Measurements from ENCODE around the gene PIGA.

The PIGA gene

DNA sequence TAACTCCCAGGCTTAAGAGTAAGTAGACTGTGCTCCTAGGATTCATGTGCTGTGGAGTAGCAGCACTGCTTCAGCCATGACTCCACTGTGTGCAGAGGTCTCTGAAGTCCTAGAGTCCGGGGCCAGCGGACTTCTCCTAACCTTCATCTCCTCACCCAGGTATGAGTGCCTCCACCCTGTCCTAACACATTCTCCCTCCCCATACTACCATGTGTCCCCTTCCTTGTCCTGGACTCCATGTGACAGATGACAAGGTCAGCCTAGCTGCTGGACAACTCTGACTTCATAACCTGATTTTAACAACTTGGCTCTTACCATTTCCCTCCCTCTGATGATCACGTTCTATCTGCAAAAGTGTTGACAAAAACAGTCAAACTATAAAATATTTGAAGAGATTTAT is 36.5 kb downstream of the PIGA start:
- peaks cover 0 to 5% of the 10 kb centered on the region in 2 experiments for H3K27me3 ChIP-seq (ENCODE audit: control insufficient read depth in 1 of 2, insufficient read depth in 1 of 2, low read length in 2 of 2)
- no peak overlapping the region for H2AK5ac ChIP-seq (ENCODE audit: low read length, severe bottlenecking)

GRCh38 chrX:15298201-15298600 is 37.1 kb downstream of the PIGA start:
- no peak overlapping the region for H3K14ac ChIP-seq (ENCODE audit: low read length in 2 of 2)
- no peaks in the 10 kb centered on the region for H3K36me3 ChIP-seq (ENCODE audit: control insufficient read depth in 1 of 2, insufficient read depth in 2 of 2, low read depth in 1 of 2, low read length in 2 of 2)
- H2BK5ac ChIP-seq (ENCODE audit: low read depth, low read length, poor library complexity, severe bottlenecking), result no peak overlapping the region
- no peak overlapping the region for H3K27ac ChIP-seq (ENCODE audit: low read length, poor library complexity, severe bottlenecking)
- no peak overlapping the region for H2BK15ac ChIP-seq (ENCODE audit: low read depth, poor library complexity, severe bottlenecking)
- H3K27me3 ChIP-seq (ENCODE audit: control insufficient read depth in 1 of 2, insufficient read depth in 1 of 2, low read length in 2 of 2), result peaks cover 0 to 5% of the 10 kb centered on the region in 2 experiments
- no peak overlapping the region for H2BK120ac ChIP-seq (ENCODE audit: low read depth, low read length)
- H4K91ac ChIP-seq (ENCODE audit: low read length), result no peak overlapping the region
- H3K4me2 ChIP-seq (ENCODE audit: low read length, poor library complexity, severe bottlenecking), result no peak overlapping the region
- H3K4ac ChIP-seq (ENCODE audit: low read depth in 1 of 2, low read length in 2 of 2), result no peak overlapping the region
- no peak overlapping the region for H2AFZ ChIP-seq (ENCODE audit: low read depth, low read length)
- no peaks in the 10 kb centered on the region for H3K9me3 ChIP-seq (ENCODE audit: control insufficient read depth, low read length)
- H3K23ac ChIP-seq (ENCODE audit: low read length in 2 of 2), result no peak overlapping the region
- H3K4me3 ChIP-seq (ENCODE audit: insufficient read depth in 1 of 2, low read depth in 1 of 2, low read length in 2 of 2), result no peak overlapping the region
- H3K4me1 ChIP-seq (ENCODE audit: control insufficient read depth, insufficient read depth, low read depth, low read length), result peaks cover 4% of the 10 kb centered on the region
- WGBS, result 66% methylated on average over 2 of the region's 2 CpGs
- no peak overlapping the region for H2BK12ac ChIP-seq (ENCODE audit: low read length in 2 of 2)
- no peak overlapping the region for H4K8ac ChIP-seq (ENCODE audit: low read length)
- no peak overlapping the region for H2AK5ac ChIP-seq (ENCODE audit: low read length, severe bottlenecking)
- no peaks in the 10 kb centered on the region for H3K79me1 ChIP-seq (replicated peaks; ENCODE audit: low read length, poor library complexity, severe bottlenecking)
- H3K9ac ChIP-seq (ENCODE audit: low read length), result no peak overlapping the region
- no peak for DNase-seq
- H3K18ac ChIP-seq (ENCODE audit: low read depth in 1 of 2, low read length in 2 of 2), result no peak overlapping the region

More for the DNA sequence above, 36.5 kb downstream of the PIGA start:
- peaks cover 4% of the 10 kb centered on the region for H3K4me1 ChIP-seq (ENCODE audit: control insufficient read depth, insufficient read depth, low read depth, low read length)
- no peak overlapping the region for H3K23ac ChIP-seq (ENCODE audit: low read length in 2 of 2)
- no peaks in the 10 kb centered on the region for H3K79me1 ChIP-seq (replicated peaks; ENCODE audit: low read length, poor library complexity, severe bottlenecking)
- no peak overlapping the region for H3K27ac ChIP-seq (ENCODE audit: low read length, poor library complexity, severe bottlenecking)
- no peak overlapping the region for H3K4me3 ChIP-seq (ENCODE audit: insufficient read depth in 1 of 2, low read depth in 1 of 2, low read length in 2 of 2)
- H3K36me3 ChIP-seq (ENCODE audit: control insufficient read depth in 1 of 2, insufficient read depth in 2 of 2, low read depth in 1 of 2, low read length in 2 of 2), result no peaks in the 10 kb centered on the region
- H3K14ac ChIP-seq (ENCODE audit: low read length in 2 of 2), result no peak overlapping the region
- no peaks in the 10 kb centered on the region for H3K9me3 ChIP-seq (ENCODE audit: control insufficient read depth, low read length)
- no peak overlapping the region for H4K8ac ChIP-seq (ENCODE audit: low read length)
- H3K18ac ChIP-seq (ENCODE audit: low read depth in 1 of 2, low read length in 2 of 2), result no peak overlapping the region
- H4K91ac ChIP-seq (ENCODE audit: low read length), result no peak overlapping the region
- H2BK120ac ChIP-seq (ENCODE audit: low read depth, low read length), result no peak overlapping the region
- H3K4ac ChIP-seq (ENCODE audit: low read depth in 1 of 2, low read length in 2 of 2), result no peak overlapping the region
- WGBS, result 100% methylated on average over 2 of the region's 3 CpGs
- H3K4me2 ChIP-seq (ENCODE audit: low read length, poor library complexity, severe bottlenecking), result no peak overlapping the region
- H3K9ac ChIP-seq (ENCODE audit: low read length), result no peak overlapping the region
- H2BK5ac ChIP-seq (ENCODE audit: low read depth, low read length, poor library complexity, severe bottlenecking), result no peak overlapping the region
- no peak overlapping the region for H2BK15ac ChIP-seq (ENCODE audit: low read depth, poor library complexity, severe bottlenecking)
- no peak for DNase-seq
- H2AFZ ChIP-seq (ENCODE audit: low read depth, low read length), result no peak overlapping the region
- H2BK12ac ChIP-seq (ENCODE audit: low read length in 2 of 2), result no peak overlapping the region

DNA sequence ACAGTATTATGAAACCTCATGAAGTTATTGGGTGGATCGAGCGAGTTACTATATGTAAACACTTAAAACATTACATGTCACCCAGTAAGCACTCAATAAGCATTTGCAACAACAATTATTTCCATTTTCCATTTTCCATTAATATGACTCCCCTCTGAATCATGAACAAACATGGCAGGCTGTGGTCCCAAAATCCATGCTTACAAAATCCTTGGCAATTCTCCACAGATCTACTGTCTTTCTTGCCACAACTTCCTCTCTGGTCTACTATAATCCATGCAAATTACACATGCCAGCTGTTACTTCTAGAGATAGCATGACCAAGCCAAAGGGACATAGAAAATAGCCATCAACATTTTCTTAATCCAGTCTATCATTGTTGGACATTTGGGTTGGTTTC is 41.9 kb downstream of the PIGA start:
- H2BK120ac ChIP-seq (ENCODE audit: low read depth, low read length), result no peak overlapping the region
- no peak overlapping the region for H3K27ac ChIP-seq (ENCODE audit: low read length, poor library complexity, severe bottlenecking)
- H3K36me3 ChIP-seq (ENCODE audit: control insufficient read depth in 1 of 2, insufficient read depth in 2 of 2, low read depth in 1 of 2, low read length in 2 of 2), result no peaks in the 10 kb centered on the region
- H2BK15ac ChIP-seq (ENCODE audit: low read depth, poor library complexity, severe bottlenecking), result no peak overlapping the region
- H4K8ac ChIP-seq (ENCODE audit: low read length), result no peak overlapping the region
- H3K23ac ChIP-seq (ENCODE audit: low read length in 2 of 2), result no peak overlapping the region
- H3K4me1 ChIP-seq (ENCODE audit: control insufficient read depth, insufficient read depth, low read depth, low read length), result no peaks in the 10 kb centered on the region
- H2BK5ac ChIP-seq (ENCODE audit: low read depth, low read length, poor library complexity, severe bottlenecking), result no peak overlapping the region
- H3K9me3 ChIP-seq (ENCODE audit: control insufficient read depth, low read length), result no peaks in the 10 kb centered on the region
- peaks cover 0 to 5% of the 10 kb centered on the region in 2 experiments for H3K27me3 ChIP-seq (ENCODE audit: control insufficient read depth in 1 of 2, insufficient read depth in 1 of 2, low read length in 2 of 2)
- H3K4me3 ChIP-seq (ENCODE audit: insufficient read depth in 1 of 2, low read depth in 1 of 2, low read length in 2 of 2), result no peak overlapping the region
- H4K91ac ChIP-seq (ENCODE audit: low read length), result no peak overlapping the region
- no peak overlapping the region for H3K18ac ChIP-seq (ENCODE audit: low read depth in 1 of 2, low read length in 2 of 2)
- no peak overlapping the region for H2AFZ ChIP-seq (ENCODE audit: low read depth, low read length)
- no peak for DNase-seq
- no peak overlapping the region for H3K4me2 ChIP-seq (ENCODE audit: low read length, poor library complexity, severe bottlenecking)
- no peak overlapping the region for H2AK5ac ChIP-seq (ENCODE audit: low read length, severe bottlenecking)
- no peak overlapping the region for H3K14ac ChIP-seq (ENCODE audit: low read length in 2 of 2)
- WGBS, result 100% methylated on average over 2 of the region's 2 CpGs
- no peak overlapping the region for H2BK12ac ChIP-seq (ENCODE audit: low read length in 2 of 2)
- H3K9ac ChIP-seq (ENCODE audit: low read length), result no peak overlapping the region
- H3K79me1 ChIP-seq (replicated peaks; ENCODE audit: low read length, poor library complexity, severe bottlenecking), result no peaks in the 10 kb centered on the region
- no peak overlapping the region for H3K4ac ChIP-seq (ENCODE audit: low read depth in 1 of 2, low read length in 2 of 2)

- Histone ChIP-seq H2AFZ (ENCODE audit: low read depth, low read length) (no peak overlapping the region), H3K4ac (ENCODE audit: low read depth in 1 of 2, low read length in 2 of 2) (no peak overlapping the region), H3K4me1 (ENCODE audit: control insufficient read depth, insufficient read depth, low read depth, low read length) (no peaks in the 10 kb centered on the region), H2BK12ac (ENCODE audit: low read length in 2 of 2) (no peak overlapping the region), H3K27ac (ENCODE audit: low read length, poor library complexity, severe bottlenecking) (no peak overlapping the region), H3K9ac (ENCODE audit: low read length) (no peak overlapping the region), H2BK120ac (ENCODE audit: low read depth, low read length) (no peak overlapping the region), H3K4me3 (ENCODE audit: insufficient read depth in 1 of 2, low read depth in 1 of 2, low read length in 2 of 2) (no peak overlapping the region), H3K23ac (ENCODE audit: low read length in 2 of 2) (no peak overlapping the region), H3K14ac (ENCODE audit: low read length in 2 of 2) (no peak overlapping the region), H2BK15ac (ENCODE audit: low read depth, poor library complexity, severe bottlenecking) (no peak overlapping the region), H2AK5ac (ENCODE audit: low read length, severe bottlenecking) (no peak overlapping the region), H3K36me3 (ENCODE audit: control insufficient read depth in 1 of 2, insufficient read depth in 2 of 2, low read depth in 1 of 2, low read length in 2 of 2) (no peaks in the 10 kb centered on the region), H3K27me3 (ENCODE audit: control insufficient read depth in 1 of 2, insufficient read depth in 1 of 2, low read length in 2 of 2) (peaks cover 0 to 6% of the 10 kb centered on the region in 2 experiments), H3K9me3 (ENCODE audit: control insufficient read depth, low read length) (no peaks in the 10 kb centered on the region), H4K8ac (ENCODE audit: low read length) (no peak overlapping the region), H3K79me1 (replicated peaks; ENCODE audit: low read length, poor library complexity, severe bottlenecking) (no peaks in the 10 kb centered on the region), H3K18ac (ENCODE audit: low read depth in 1 of 2, low read length in 2 of 2) (no peak overlapping the region), H3K4me2 (ENCODE audit: low read length, poor library complexity, severe bottlenecking) (no peak overlapping the region), H4K91ac (ENCODE audit: low read length) (no peak overlapping the region), H2BK5ac (ENCODE audit: low read depth, low read length, poor library complexity, severe bottlenecking) (no peak overlapping the region)
- WGBS, result 87% methylated on average over 3 of the region's 3 CpGs
- no peak for DNase-seq
These were observed 42.5 kb downstream of the PIGA start for GRCh38 chrX:15292861-15293260.

Data from mesenchymal stem cell (in vitro differentiated cells and primary cell).